ENCODE results near the gene MYH14.

DNA sequence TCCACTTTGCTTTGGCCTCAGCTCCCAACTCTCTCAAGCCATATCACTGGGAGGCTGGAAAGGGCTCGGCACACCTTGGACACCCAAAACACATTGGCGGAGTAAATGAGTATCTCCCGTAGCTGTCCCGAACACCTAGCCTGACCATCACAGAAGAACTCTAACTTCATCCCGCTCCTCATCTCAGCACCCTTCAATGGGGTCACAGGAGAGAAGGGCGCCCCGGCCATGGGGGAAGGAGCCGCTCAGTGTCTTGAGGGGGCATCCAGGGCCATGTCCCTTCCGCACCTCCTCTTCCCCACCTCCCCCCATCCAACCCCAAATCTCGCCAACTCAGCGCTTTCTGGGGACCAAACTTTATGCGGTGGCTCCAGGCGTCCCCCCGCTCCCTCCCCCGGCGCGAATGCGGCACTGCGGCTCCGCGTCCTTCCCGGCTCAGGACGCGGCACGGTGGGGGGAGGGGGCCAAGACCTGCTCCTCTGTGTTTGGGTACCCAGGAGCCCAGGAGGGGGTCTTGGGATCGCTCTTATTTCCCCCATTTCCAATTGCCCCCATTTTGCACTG is 122.8 kb downstream of the MYH14 start:
- TF ChIP-seq, protein P1, sequence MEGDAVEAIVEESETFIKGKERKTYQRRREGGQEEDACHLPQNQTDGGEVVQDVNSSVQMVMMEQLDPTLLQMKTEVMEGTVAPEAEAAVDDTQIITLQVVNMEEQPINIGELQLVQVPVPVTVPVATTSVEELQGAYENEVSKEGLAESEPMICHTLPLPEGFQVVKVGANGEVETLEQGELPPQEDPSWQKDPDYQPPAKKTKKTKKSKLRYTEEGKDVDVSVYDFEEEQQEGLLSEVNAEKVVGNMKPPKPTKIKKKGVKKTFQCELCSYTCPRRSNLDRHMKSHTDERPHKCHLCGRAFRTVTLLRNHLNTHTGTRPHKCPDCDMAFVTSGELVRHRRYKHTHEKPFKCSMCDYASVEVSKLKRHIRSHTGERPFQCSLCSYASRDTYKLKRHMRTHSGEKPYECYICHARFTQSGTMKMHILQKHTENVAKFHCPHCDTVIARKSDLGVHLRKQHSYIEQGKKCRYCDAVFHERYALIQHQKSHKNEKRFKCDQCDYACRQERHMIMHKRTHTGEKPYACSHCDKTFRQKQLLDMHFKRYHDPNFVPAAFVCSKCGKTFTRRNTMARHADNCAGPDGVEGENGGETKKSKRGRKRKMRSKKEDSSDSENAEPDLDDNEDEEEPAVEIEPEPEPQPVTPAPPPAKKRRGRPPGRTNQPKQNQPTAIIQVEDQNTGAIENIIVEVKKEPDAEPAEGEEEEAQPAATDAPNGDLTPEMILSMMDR (IDR thresholded peaks at IDR 0.05; ENCODE audit: low read depth, low read length, poor library complexity, severe bottlenecking) = no peak
- TF ChIP-seq EZH2phosphoT487 (IDR thresholded peaks at IDR 0.05; ENCODE audit: borderline replicate concordance, low read length) = no peak

All from DOHH2 (cell line).